GM12878 (cell line): ENCODE data around the gene PGM2L1. TPM values are rescaled to one million over a fixed set of nuclear protein-coding genes. Genes with fewer than 3 reads are reported as not detected.

Experiments used
- ATAC-seq: fragments of 200-7000 bp; cut with Tn5 transposase; 3 replicates; pipeline ENCODE4 v1.9.1; 2020; ENCODE audit warnings: mild to moderate bottlenecking, moderate library complexity
- BruUV-seq: library from RNA; stranded (reverse); fragments of 400-500 nt; replicated peaks from 2 replicates; lab custom pipeline; 2021; lab: Mats Ljungman, UMichigan
- CTCF ChIA-PET: fragments of 300-600 bp; sonication (Branson Sonifier 250); formaldehyde crosslinking; extraction: SDS; loops from one replicate; lab custom pipeline; 2021; ENCODE audit warnings: inconsistent platforms; lab: Yijun Ruan, JAX
- POLR2A ChIA-PET: fragments of 350-600 bp; formaldehyde crosslinking; extraction: SDS; loops from one replicate; lab custom pipeline; 2021; ENCODE audit warnings: inconsistent platforms; lab: Charles Lee
- RAD21 ChIA-PET: fragments of 300-600 bp; sonication (Branson Sonifier 250); formaldehyde crosslinking; loops from one replicate; lab custom pipeline; 2023; ENCODE audit warnings: antibody characterized with exemption; ENCODE audit not compliant: unreplicated experiment; lab: Charles Lee
- SMC1A ChIA-PET: fragments of 300-600 bp; sonication (Branson Sonifier 250); formaldehyde crosslinking; loops from one replicate; lab custom pipeline; 2023; ENCODE audit not compliant: unreplicated experiment, uncharacterized antibody; lab: Charles Lee
- DNase-seq: peaks from one replicate; pipeline ENCODE4 v3.0.0-alpha.2; 2011; ENCODE audit warnings: low read depth, low spot score
- FAIRE-seq: peaks from 3 replicates; lab custom pipeline; 2011; peaks lifted over from hg19 to GRCh38; lab: Jason Lieb, UNC
- H2AFZ ChIP-seq: 2 replicates; pipeline ENCODE4 v1.6.0; 2011; ENCODE audit warnings: low read depth, low read length, control low read depth; ENCODE audit not compliant: control insufficient read depth
- H3K27ac ChIP-seq: 2 replicates; pipeline ENCODE4 v1.5.1; 2011; ENCODE audit warnings: control low read depth; ENCODE audit not compliant: control insufficient read depth, insufficient read depth
- H3K27me3 ChIP-seq, 2 experiments: replicated peaks in 1 of 2; 2 replicates each; pipeline versions ENCODE4 v1.6.0 to v1.6.1; 2011; ENCODE audit warnings: low read length in 1 of 2; ENCODE audit not compliant: control insufficient read depth in 2 of 2, insufficient read depth in 2 of 2
- H3K36me3 ChIP-seq, 2 experiments: 2 replicates each; pipeline ENCODE4 v1.5.1; 2011; ENCODE audit warnings: low read length in 1 of 2; ENCODE audit not compliant: control insufficient read depth in 2 of 2, insufficient read depth in 2 of 2
- H3K4me1 ChIP-seq: 2 replicates; pipeline ENCODE4 v1.6.1; 2011; ENCODE audit warnings: mild to moderate bottlenecking, low read length, moderate library complexity, mixed read lengths; ENCODE audit not compliant: control insufficient read depth, insufficient read depth
- H3K4me2 ChIP-seq: 2 replicates; pipeline ENCODE4 v1.6.0; 2011; ENCODE audit warnings: control low read depth; ENCODE audit not compliant: control insufficient read depth, insufficient read depth
- H3K4me3 ChIP-seq: fragments of 200-600 bp; sonication (generic); 2 replicates; pipeline ENCODE4 v1.5.1; 2016
- H3K79me2 ChIP-seq: 2 replicates; pipeline ENCODE4 v1.6.0; 2011; ENCODE audit warnings: low read length; ENCODE audit not compliant: control insufficient read depth, insufficient read depth
- H3K9ac ChIP-seq: 2 replicates; pipeline ENCODE4 v1.8.0; 2011; ENCODE audit warnings: low read length, control low read depth, mixed read lengths; ENCODE audit not compliant: control insufficient read depth, insufficient read depth
- H3K9me3 ChIP-seq: replicated peaks from 3 replicates; pipeline ENCODE4 v1.5.1; 2011; ENCODE audit warnings: mild to moderate bottlenecking, low read length; ENCODE audit not compliant: control insufficient read depth, insufficient read depth
- H4K20me1 ChIP-seq: 2 replicates; pipeline ENCODE4 v1.6.0; 2011; ENCODE audit not compliant: control insufficient read depth, insufficient read depth
- ASH2L ChIP-seq: fragments of 300-600, 200-600 bp; sonication (generic); IDR thresholded peaks from 2 replicates; pipeline ENCODE4 v1.6.1; 2017; ENCODE audit warnings: low read depth, mild to moderate bottlenecking, borderline replicate concordance
- CHD1 ChIP-seq: IDR thresholded peaks from 2 replicates; pipeline ENCODE4 v1.6.1; 2012; ENCODE audit warnings: low read depth, low read length, improper control_type of control experiment
- CHD2 ChIP-seq: IDR thresholded peaks from 2 replicates; pipeline ENCODE4 v1.6.1; 2011; ENCODE audit warnings: low read depth, low read length, improper control_type of control experiment, borderline replicate concordance
- CREM ChIP-seq: IDR thresholded peaks from 2 replicates; pipeline ENCODE4 v1.6.1; 2014; ENCODE audit warnings: antibody characterized with exemption, low read depth
- FOXK2 ChIP-seq: fragments of 450-650 bp; IDR thresholded peaks from 2 replicates; pipeline ENCODE4 v1.6.1; 2017; ENCODE audit warnings: mild to moderate bottlenecking, moderate library complexity
- JUND ChIP-seq: IDR thresholded peaks from 2 replicates; pipeline ENCODE4 v1.6.1; 2012; ENCODE audit warnings: low read depth, mild to moderate bottlenecking, low read length, improper control_type of control experiment, moderate library complexity
- KLF5 ChIP-seq: fragments of 450-650 bp; IDR thresholded peaks from 2 replicates; pipeline ENCODE4 v1.6.1; 2014; ENCODE audit warnings: mild to moderate bottlenecking; ENCODE audit not compliant: partially characterized antibody
- MYB ChIP-seq: fragments of 150-350 bp; IDR thresholded peaks from 2 replicates; pipeline ENCODE4 v1.6.1; 2014; ENCODE audit warnings: mild to moderate bottlenecking, low read depth, low read length, borderline replicate concordance
- NFYB ChIP-seq: IDR thresholded peaks from 2 replicates; pipeline ENCODE4 v1.6.1; 2011; ENCODE audit warnings: low read depth, mild to moderate bottlenecking, low read length, improper control_type of control experiment, moderate library complexity; ENCODE audit not compliant: insufficient read depth
- NRF1 ChIP-seq: conservative IDR thresholded peaks from 2 replicates; pipeline ENCODE4 v1.6.1; 2011; ENCODE audit warnings: mild to moderate bottlenecking, low read depth, low read length, improper control_type of control experiment
- PAX8 ChIP-seq: fragments of 450-650 bp; IDR thresholded peaks from 2 replicates; pipeline ENCODE4 v1.6.1; 2017; ENCODE audit warnings: mild to moderate bottlenecking, moderate library complexity
- RCOR1 ChIP-seq: conservative IDR thresholded peaks from 2 replicates; pipeline ENCODE4 v1.6.1; 2012; ENCODE audit warnings: low read depth, low read length, improper control_type of control experiment
- SIN3A ChIP-seq: IDR thresholded peaks from 2 replicates; pipeline ENCODE4 v1.6.1; 2012; ENCODE audit warnings: low read depth, low read length, improper control_type of control experiment
- SMARCA5 ChIP-seq: fragments of 450-650 bp; IDR thresholded peaks from 2 replicates; pipeline ENCODE4 v1.6.1; 2017; ENCODE audit warnings: mild to moderate bottlenecking
- STAT3 ChIP-seq: IDR thresholded peaks from 2 replicates; pipeline ENCODE4 v1.6.1; 2011; ENCODE audit warnings: low read depth, low read length, improper control_type of control experiment
- TCF12 ChIP-seq: IDR thresholded peaks from 2 replicates; pipeline ENCODE4 v1.6.1; 2011; ENCODE audit warnings: low read depth, mild to moderate bottlenecking, low read length
- WGBS: methylation state at CpG from one replicate; pipeline ENCODE4 v1.1.6; 2016; ENCODE audit warnings: low lambda C conversion rate; ENCODE audit not compliant: insufficient replicate concordance, insufficient coverage; ENCODE audit errors: missing lambda C conversion rate; 5-methylcytosine and 5-hydroxymethylcytosine counted together
- in situ Hi-C: fragments of 300-500 bp; cut with MboI; formaldehyde crosslinking; loops from 9 replicates; pipeline ENCODE4 v1.14.3; 2018; ENCODE audit warnings: mixed read lengths
- intact Hi-C: fragments of 100-400 bp; cut with micrococcal nuclease; formaldehyde crosslinking; loops from one replicate; pipeline ENCODE4 v1.14.2; 2022; ENCODE audit not compliant: unreplicated experiment
- polyA plus RNA-seq, 11 experiments: library from polyadenylated mRNA; depleted of rRNA in 4 of 11; unstranded in 6 of 11; stranded (reverse) in 5 of 11; fragments of >200 nt; fragmentation: Nextera tagmentation in 4 of 11; fragmentation: Illumina TruSeq in 1 of 11; extraction: Ambion mirVana in 4 of 11; extraction: Trizol in 1 of 11; gene quantifications; 1 replicate in 1 of 11; 2 replicates in 10 of 11; pipeline versions ENCODE4 v1.2.1 to v1.2.3, GENCODE V29; 2011 to 2016; ENCODE audit warnings: inconsistent platforms in 2 of 11, missing spikeins in 2 of 11, low read depth in 1 of 11
- total RNA-seq, 4 experiments: library from RNA; depleted of rRNA in 3 of 4; stranded (reverse); fragments of >200 nt in 3 of 4; fragmentation: Illumina TruSeq in 1 of 4; extraction: Trizol in 1 of 4; gene quantifications; 2 replicates each; pipeline versions ENCODE4 v1.2.1 to v1.2.3, GENCODE V29; 2013 to 2021
- TF ChIP-seq, protein P1 (sequence below): fragments of 450-650 bp; formaldehyde crosslinking; IDR thresholded peaks from 2 replicates; pipeline ENCODE4 v1.5.0; 2022; ENCODE audit warnings: mild to moderate bottlenecking, missing genetic modification characterization
- TF ChIP-seq, protein P2 (sequence below): fragments of 450-650 bp; IDR thresholded peaks from 2 replicates; pipeline ENCODE4 v1.6.1; 2016; ENCODE audit warnings: mild to moderate bottlenecking, moderate library complexity, borderline replicate concordance

PGM2L1 gene
- total and polyA plus RNA-seq, 10 of the 15 experiments (the other 5 are each of a cell fraction or from before 2014, with no cell fraction given): 0.04 to 0.20 (median 0.13) TPM; not detected in 1

- DNase-seq: no peak
- Histone ChIP-seq H3K4me1 (no peaks in the 10 kb centered on the region), H4K20me1 (no peaks in the 10 kb centered on the region), H3K79me2 (no peaks in the 10 kb centered on the region), H3K27ac (no peak overlapping the region), H3K9me3 (no peaks in the 10 kb centered on the region; the same call in 1 of the 3 replicates), H3K27me3 (peaks cover 0 to 2% of the 10 kb centered on the region in 2 experiments; a peak in 1 of 4 replicates), H3K4me2 (no peak overlapping the region), H3K36me3 (no peaks in the 10 kb centered on the region), H3K4me3 (no peak overlapping the region), H3K9ac (no peak overlapping the region), H2AFZ (no peak overlapping the region)
- in situ Hi-C loops (no loop called here), intact Hi-C loops (no loop called here)
- RAD21 ChIA-PET: no interaction called here
- no peak for ATAC-seq
- CTCF ChIA-PET: no interaction called here
- TF ChIP-seq STAT3 (no peak), NRF1 (no peak), CHD1 (no peak), RCOR1 (no peak), PAX8 (no peak), NFYB (no peak), CHD2 (no peak), SIN3A (no peak), CREM (no peak), KLF5 (no peak), TCF12 (no peak), ASH2L (no peak), MYB (no peak), FOXK2 (no peak), SMARCA5 (no peak), JUND (no peak)
- TF ChIP-seq, protein P1, sequence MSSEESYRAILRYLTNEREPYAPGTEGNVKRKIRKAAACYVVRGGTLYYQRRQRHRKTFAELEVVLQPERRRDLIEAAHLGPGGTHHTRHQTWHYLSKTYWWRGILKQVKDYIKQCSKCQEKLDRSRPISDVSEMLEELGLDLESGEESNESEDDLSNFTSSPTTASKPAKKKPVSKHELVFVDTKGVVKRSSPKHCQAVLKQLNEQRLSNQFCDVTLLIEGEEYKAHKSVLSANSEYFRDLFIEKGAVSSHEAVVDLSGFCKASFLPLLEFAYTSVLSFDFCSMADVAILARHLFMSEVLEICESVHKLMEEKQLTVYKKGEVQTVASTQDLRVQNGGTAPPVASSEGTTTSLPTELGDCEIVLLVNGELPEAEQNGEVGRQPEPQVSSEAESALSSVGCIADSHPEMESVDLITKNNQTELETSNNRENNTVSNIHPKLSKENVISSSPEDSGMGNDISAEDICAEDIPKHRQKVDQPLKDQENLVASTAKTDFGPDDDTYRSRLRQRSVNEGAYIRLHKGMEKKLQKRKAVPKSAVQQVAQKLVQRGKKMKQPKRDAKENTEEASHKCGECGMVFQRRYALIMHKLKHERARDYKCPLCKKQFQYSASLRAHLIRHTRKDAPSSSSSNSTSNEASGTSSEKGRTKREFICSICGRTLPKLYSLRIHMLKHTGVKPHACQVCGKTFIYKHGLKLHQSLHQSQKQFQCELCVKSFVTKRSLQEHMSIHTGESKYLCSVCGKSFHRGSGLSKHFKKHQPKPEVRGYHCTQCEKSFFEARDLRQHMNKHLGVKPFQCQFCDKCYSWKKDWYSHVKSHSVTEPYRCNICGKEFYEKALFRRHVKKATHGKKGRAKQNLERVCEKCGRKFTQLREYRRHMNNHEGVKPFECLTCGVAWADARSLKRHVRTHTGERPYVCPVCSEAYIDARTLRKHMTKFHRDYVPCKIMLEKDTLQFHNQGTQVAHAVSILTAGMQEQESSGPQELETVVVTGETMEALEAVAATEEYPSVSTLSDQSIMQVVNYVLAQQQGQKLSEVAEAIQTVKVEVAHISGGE (CRISPR knock-in tag): no peak
- TF ChIP-seq, protein P2, sequence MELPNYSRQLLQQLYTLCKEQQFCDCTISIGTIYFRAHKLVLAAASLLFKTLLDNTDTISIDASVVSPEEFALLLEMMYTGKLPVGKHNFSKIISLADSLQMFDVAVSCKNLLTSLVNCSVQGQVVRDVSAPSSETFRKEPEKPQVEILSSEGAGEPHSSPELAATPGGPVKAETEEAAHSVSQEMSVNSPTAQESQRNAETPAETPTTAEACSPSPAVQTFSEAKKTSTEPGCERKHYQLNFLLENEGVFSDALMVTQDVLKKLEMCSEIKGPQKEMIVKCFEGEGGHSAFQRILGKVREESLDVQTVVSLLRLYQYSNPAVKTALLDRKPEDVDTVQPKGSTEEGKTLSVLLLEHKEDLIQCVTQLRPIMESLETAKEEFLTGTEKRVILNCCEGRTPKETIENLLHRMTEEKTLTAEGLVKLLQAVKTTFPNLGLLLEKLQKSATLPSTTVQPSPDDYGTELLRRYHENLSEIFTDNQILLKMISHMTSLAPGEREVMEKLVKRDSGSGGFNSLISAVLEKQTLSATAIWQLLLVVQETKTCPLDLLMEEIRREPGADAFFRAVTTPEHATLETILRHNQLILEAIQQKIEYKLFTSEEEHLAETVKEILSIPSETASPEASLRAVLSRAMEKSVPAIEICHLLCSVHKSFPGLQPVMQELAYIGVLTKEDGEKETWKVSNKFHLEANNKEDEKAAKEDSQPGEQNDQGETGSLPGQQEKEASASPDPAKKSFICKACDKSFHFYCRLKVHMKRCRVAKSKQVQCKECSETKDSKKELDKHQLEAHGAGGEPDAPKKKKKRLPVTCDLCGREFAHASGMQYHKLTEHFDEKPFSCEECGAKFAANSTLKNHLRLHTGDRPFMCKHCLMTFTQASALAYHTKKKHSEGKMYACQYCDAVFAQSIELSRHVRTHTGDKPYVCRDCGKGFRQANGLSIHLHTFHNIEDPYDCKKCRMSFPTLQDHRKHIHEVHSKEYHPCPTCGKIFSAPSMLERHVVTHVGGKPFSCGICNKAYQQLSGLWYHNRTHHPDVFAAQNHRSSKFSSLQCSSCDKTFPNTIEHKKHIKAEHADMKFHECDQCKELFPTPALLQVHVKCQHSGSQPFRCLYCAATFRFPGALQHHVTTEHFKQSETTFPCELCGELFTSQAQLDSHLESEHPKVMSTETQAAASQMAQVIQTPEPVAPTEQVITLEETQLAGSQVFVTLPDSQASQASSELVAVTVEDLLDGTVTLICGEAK: no peak
- BruUV-seq: no TSS peak
- SMC1A ChIA-PET: no interaction called here
- 60% methylated on average over 1 of the region's 1 CpG for WGBS
- POLR2A ChIA-PET: no interaction called here
- no peak for FAIRE-seq
Observed at GRCh38 chr11:74312326-74312725, 85.9 kb downstream of the PGM2L1 start.
